SU-DHL-6 (cell line): ENCODE measurements around the gene PROX2.

ENCODE experiments used
- EZH2phosphoT487 ChIP-seq: fragments of 200-600 bp; sonication (generic), shearing (Covaris generic); conservative IDR thresholded peaks from 2 replicates; pipeline ENCODE4 v1.6.1; 2018; ENCODE audit warnings: mild to moderate bottlenecking, antibody characterized with exemption, low read length, moderate library complexity, mixed read lengths
- TF ChIP-seq, protein P1 (sequence below): fragments of 200-600 bp; sonication (generic); IDR thresholded peaks from one replicate; pipeline ENCODE4 v1.5.1; 2017; ENCODE audit warnings: antibody characterized with exemption, mild to moderate bottlenecking, low read length, moderate library complexity; ENCODE audit not compliant: insufficient read depth, poor library complexity, severe bottlenecking

DNA sequence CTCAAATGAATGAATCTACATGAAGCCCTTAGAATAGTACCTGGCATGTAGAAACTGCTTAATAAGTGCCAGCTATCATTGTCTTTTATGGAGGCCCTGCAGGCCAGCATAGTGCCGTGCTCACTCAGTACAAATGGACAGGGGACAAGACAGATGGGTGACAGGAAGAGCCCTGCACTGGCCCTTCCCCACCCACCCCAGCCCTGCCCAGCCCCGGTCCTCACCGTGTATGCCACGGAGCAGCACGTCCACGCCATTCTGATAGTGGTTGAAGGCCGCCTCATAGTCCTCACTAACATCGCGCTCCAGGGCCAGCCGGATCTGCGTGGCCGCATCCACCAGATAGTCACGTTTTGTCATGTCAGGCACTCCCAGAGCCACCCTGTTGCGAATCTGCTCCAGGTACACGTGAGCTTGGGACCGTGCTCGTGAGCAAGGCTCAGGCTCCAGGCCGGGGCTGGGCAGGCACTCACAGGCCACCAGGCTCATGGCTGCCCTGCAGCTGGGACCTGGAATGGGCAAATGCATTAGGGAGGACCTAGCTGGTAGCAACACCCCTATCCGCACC lies 45.2 kb upstream of the PROX2 start:
- TF ChIP-seq, protein P1, sequence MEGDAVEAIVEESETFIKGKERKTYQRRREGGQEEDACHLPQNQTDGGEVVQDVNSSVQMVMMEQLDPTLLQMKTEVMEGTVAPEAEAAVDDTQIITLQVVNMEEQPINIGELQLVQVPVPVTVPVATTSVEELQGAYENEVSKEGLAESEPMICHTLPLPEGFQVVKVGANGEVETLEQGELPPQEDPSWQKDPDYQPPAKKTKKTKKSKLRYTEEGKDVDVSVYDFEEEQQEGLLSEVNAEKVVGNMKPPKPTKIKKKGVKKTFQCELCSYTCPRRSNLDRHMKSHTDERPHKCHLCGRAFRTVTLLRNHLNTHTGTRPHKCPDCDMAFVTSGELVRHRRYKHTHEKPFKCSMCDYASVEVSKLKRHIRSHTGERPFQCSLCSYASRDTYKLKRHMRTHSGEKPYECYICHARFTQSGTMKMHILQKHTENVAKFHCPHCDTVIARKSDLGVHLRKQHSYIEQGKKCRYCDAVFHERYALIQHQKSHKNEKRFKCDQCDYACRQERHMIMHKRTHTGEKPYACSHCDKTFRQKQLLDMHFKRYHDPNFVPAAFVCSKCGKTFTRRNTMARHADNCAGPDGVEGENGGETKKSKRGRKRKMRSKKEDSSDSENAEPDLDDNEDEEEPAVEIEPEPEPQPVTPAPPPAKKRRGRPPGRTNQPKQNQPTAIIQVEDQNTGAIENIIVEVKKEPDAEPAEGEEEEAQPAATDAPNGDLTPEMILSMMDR = no peak
- no peak for TF ChIP-seq EZH2phosphoT487
